GM12878 (cell line): ENCODE data around the gene SPANXN4. TPM values are rescaled to one million over a fixed set of nuclear protein-coding genes. Genes with fewer than 3 reads are reported as not detected.

ENCODE experiments used
- ATAC-seq: fragments of 200-7000 bp; cut with Tn5 transposase; 3 replicates; pipeline ENCODE4 v1.9.1; 2020; ENCODE audit warnings: mild to moderate bottlenecking, moderate library complexity
- BruUV-seq: library from RNA; stranded (reverse); fragments of 400-500 nt; replicated peaks from 2 replicates; lab custom pipeline; 2021; lab: Mats Ljungman, UMichigan
- CTCF ChIA-PET: fragments of 300-600 bp; sonication (Branson Sonifier 250); formaldehyde crosslinking; extraction: SDS; loops from one replicate; lab custom pipeline; 2021; ENCODE audit warnings: inconsistent platforms; lab: Yijun Ruan, JAX
- POLR2A ChIA-PET: fragments of 350-600 bp; formaldehyde crosslinking; extraction: SDS; loops from one replicate; lab custom pipeline; 2021; ENCODE audit warnings: inconsistent platforms; lab: Charles Lee
- RAD21 ChIA-PET: fragments of 300-600 bp; sonication (Branson Sonifier 250); formaldehyde crosslinking; loops from one replicate; lab custom pipeline; 2023; ENCODE audit warnings: antibody characterized with exemption; ENCODE audit not compliant: unreplicated experiment; lab: Charles Lee
- SMC1A ChIA-PET: fragments of 300-600 bp; sonication (Branson Sonifier 250); formaldehyde crosslinking; loops from one replicate; lab custom pipeline; 2023; ENCODE audit not compliant: unreplicated experiment, uncharacterized antibody; lab: Charles Lee
- DNase-seq: peaks from one replicate; pipeline ENCODE4 v3.0.0-alpha.2; 2011; ENCODE audit warnings: low read depth, low spot score
- FAIRE-seq: peaks from 3 replicates; lab custom pipeline; 2011; peaks lifted over from hg19 to GRCh38; lab: Jason Lieb, UNC
- H2AFZ ChIP-seq: 2 replicates; pipeline ENCODE4 v1.6.0; 2011; ENCODE audit warnings: low read depth, low read length, control low read depth; ENCODE audit not compliant: control insufficient read depth
- H3K27ac ChIP-seq: 2 replicates; pipeline ENCODE4 v1.5.1; 2011; ENCODE audit warnings: control low read depth; ENCODE audit not compliant: control insufficient read depth, insufficient read depth
- H3K27me3 ChIP-seq, 2 experiments: replicated peaks in 1 of 2; 2 replicates each; pipeline versions ENCODE4 v1.6.0 to v1.6.1; 2011; ENCODE audit warnings: low read length in 1 of 2; ENCODE audit not compliant: control insufficient read depth in 2 of 2, insufficient read depth in 2 of 2
- H3K36me3 ChIP-seq, 2 experiments: 2 replicates each; pipeline ENCODE4 v1.5.1; 2011; ENCODE audit warnings: low read length in 1 of 2; ENCODE audit not compliant: control insufficient read depth in 2 of 2, insufficient read depth in 2 of 2
- H3K4me1 ChIP-seq: 2 replicates; pipeline ENCODE4 v1.6.1; 2011; ENCODE audit warnings: mild to moderate bottlenecking, low read length, moderate library complexity, mixed read lengths; ENCODE audit not compliant: control insufficient read depth, insufficient read depth
- H3K4me2 ChIP-seq: 2 replicates; pipeline ENCODE4 v1.6.0; 2011; ENCODE audit warnings: control low read depth; ENCODE audit not compliant: control insufficient read depth, insufficient read depth
- H3K4me3 ChIP-seq: fragments of 200-600 bp; sonication (generic); 2 replicates; pipeline ENCODE4 v1.5.1; 2016
- H3K79me2 ChIP-seq: 2 replicates; pipeline ENCODE4 v1.6.0; 2011; ENCODE audit warnings: low read length; ENCODE audit not compliant: control insufficient read depth, insufficient read depth
- H3K9ac ChIP-seq: 2 replicates; pipeline ENCODE4 v1.8.0; 2011; ENCODE audit warnings: low read length, control low read depth, mixed read lengths; ENCODE audit not compliant: control insufficient read depth, insufficient read depth
- H3K9me3 ChIP-seq: replicated peaks from 3 replicates; pipeline ENCODE4 v1.5.1; 2011; ENCODE audit warnings: mild to moderate bottlenecking, low read length; ENCODE audit not compliant: control insufficient read depth, insufficient read depth
- H4K20me1 ChIP-seq: 2 replicates; pipeline ENCODE4 v1.6.0; 2011; ENCODE audit not compliant: control insufficient read depth, insufficient read depth
- ATF7 ChIP-seq: fragments of 450-650 bp; IDR thresholded peaks from 2 replicates; pipeline ENCODE4 v1.6.1; 2016; ENCODE audit warnings: low read depth, mild to moderate bottlenecking
- CHD1 ChIP-seq: IDR thresholded peaks from 2 replicates; pipeline ENCODE4 v1.6.1; 2012; ENCODE audit warnings: low read depth, low read length, improper control_type of control experiment
- CREB1 ChIP-seq: IDR thresholded peaks from 2 replicates; pipeline ENCODE4 v1.6.1; 2012; ENCODE audit warnings: low read depth, mild to moderate bottlenecking, inconsistent platforms
- CREM ChIP-seq: IDR thresholded peaks from 2 replicates; pipeline ENCODE4 v1.6.1; 2014; ENCODE audit warnings: antibody characterized with exemption, low read depth
- ETV6 ChIP-seq, 2 experiments: fragments of 450-650 bp in 1 of 2; IDR thresholded peaks in 1 of 2; conservative IDR thresholded peaks in 1 of 2; 2 replicates each; pipeline ENCODE4 v1.6.1; 2014; ENCODE audit warnings: antibody characterized with exemption in 1 of 2, borderline replicate concordance in 1 of 2, low read depth in 1 of 2, mild to moderate bottlenecking in 1 of 2, moderate library complexity in 1 of 2
- JUND ChIP-seq: IDR thresholded peaks from 2 replicates; pipeline ENCODE4 v1.6.1; 2012; ENCODE audit warnings: low read depth, mild to moderate bottlenecking, low read length, improper control_type of control experiment, moderate library complexity
- NFXL1 ChIP-seq: fragments of 450-650 bp; IDR thresholded peaks from 2 replicates; pipeline ENCODE4 v1.6.1; 2017; ENCODE audit warnings: antibody characterized with exemption, mild to moderate bottlenecking, borderline replicate concordance
- TCF3 ChIP-seq: IDR thresholded peaks from 2 replicates; pipeline ENCODE4 v1.6.1; 2012; ENCODE audit warnings: low read depth, mild to moderate bottlenecking, low read length, borderline replicate concordance; ENCODE audit not compliant: insufficient read depth
- YY1 ChIP-seq: IDR thresholded peaks from 2 replicates; pipeline ENCODE4 v1.6.1; 2011; ENCODE audit warnings: low read depth, mild to moderate bottlenecking, low read length
- WGBS: methylation state at CpG from one replicate; pipeline ENCODE4 v1.1.6; 2016; ENCODE audit warnings: low lambda C conversion rate; ENCODE audit not compliant: insufficient replicate concordance, insufficient coverage; ENCODE audit errors: missing lambda C conversion rate; 5-methylcytosine and 5-hydroxymethylcytosine counted together
- in situ Hi-C: fragments of 300-500 bp; cut with MboI; formaldehyde crosslinking; loops from 9 replicates; pipeline ENCODE4 v1.14.3; 2018; ENCODE audit warnings: mixed read lengths
- intact Hi-C: fragments of 100-400 bp; cut with micrococcal nuclease; formaldehyde crosslinking; loops from one replicate; pipeline ENCODE4 v1.14.2; 2022; ENCODE audit not compliant: unreplicated experiment
- polyA plus RNA-seq, 11 experiments: library from polyadenylated mRNA; depleted of rRNA in 4 of 11; unstranded in 6 of 11; stranded (reverse) in 5 of 11; fragments of >200 nt; fragmentation: Nextera tagmentation in 4 of 11; fragmentation: Illumina TruSeq in 1 of 11; extraction: Ambion mirVana in 4 of 11; extraction: Trizol in 1 of 11; gene quantifications; 1 replicate in 1 of 11; 2 replicates in 10 of 11; pipeline versions ENCODE4 v1.2.1 to v1.2.3, GENCODE V29; 2011 to 2016; ENCODE audit warnings: inconsistent platforms in 2 of 11, missing spikeins in 2 of 11, low read depth in 1 of 11
- total RNA-seq, 4 experiments: library from RNA; depleted of rRNA in 3 of 4; stranded (reverse); fragments of >200 nt in 3 of 4; fragmentation: Illumina TruSeq in 1 of 4; extraction: Trizol in 1 of 4; gene quantifications; 2 replicates each; pipeline versions ENCODE4 v1.2.1 to v1.2.3, GENCODE V29; 2013 to 2021
- TF ChIP-seq, protein P1 (sequence below): fragments of 450-650 bp; IDR thresholded peaks from 2 replicates; pipeline ENCODE4 v1.6.1; 2017; ENCODE audit warnings: borderline replicate concordance
- TF ChIP-seq, protein P2 (sequence below): fragments of 450-650 bp; IDR thresholded peaks from 2 replicates; pipeline ENCODE4 v1.6.1; 2017; ENCODE audit warnings: low read depth, mild to moderate bottlenecking, moderate library complexity

The SPANXN4 gene
- total and polyA plus RNA-seq, 10 of the 15 experiments (the other 5 are each of a cell fraction or from before 2014, with no cell fraction given), result not detected

DNA sequence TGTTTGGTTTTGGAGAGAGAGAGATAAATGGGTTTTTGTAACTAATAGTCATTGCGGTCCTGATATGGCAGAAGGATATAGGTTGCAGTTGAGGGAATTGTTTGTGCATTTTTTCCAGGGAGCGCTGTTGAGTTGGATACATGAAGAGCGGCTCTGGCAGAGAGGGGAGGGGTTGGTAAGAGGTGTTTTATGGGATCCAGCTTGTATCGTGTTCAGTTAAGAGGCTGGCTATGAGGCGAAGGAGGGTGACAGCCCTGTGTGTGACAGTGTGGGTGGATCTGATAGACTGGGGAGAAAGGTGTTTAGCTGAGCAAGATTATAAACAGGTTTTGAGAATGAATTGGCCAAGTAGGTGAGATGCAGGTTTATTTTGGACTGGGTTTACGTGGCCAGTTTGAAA lies 1.5 kb downstream of the SPANXN4 start:
- H3K79me2 ChIP-seq, result no peaks in the 10 kb centered on the region

More for the DNA sequence above, 1.5 kb downstream of the SPANXN4 start:
- intact Hi-C loops (no loop called here), in situ Hi-C loops (no loop called here)
- no peak for DNase-seq
- no peaks in the 10 kb centered on the region for H3K4me1 ChIP-seq
- H3K4me2 ChIP-seq, result no peak overlapping the region
- ChIA-PET RAD21 (no interaction called here), POLR2A (no interaction called here), SMC1A (no interaction called here), CTCF (no interaction called here)
- ATAC-seq, result no peak
- H3K9ac ChIP-seq, result no peak overlapping the region
- no peaks in the 10 kb centered on the region; the same call in 2 of the 3 replicates for H3K9me3 ChIP-seq
- H3K4me3 ChIP-seq, result no peak overlapping the region
- no TSS peak for BruUV-seq
- no peak for FAIRE-seq
- H3K36me3 ChIP-seq, result no peaks in the 10 kb centered on the region
- H3K27me3 ChIP-seq, result no peaks in the 10 kb centered on the region
- TF ChIP-seq CREB1 (no peak), YY1 (no peak), CREM (no peak), TCF3 (no peak), CHD1 (no peak), ATF7 (no peak), ETV6 (conservative IDR thresholded peaks at IDR 0.05 in 1 of 2, IDR thresholded peaks at IDR 0.05 in 1 of 2; ENCODE audit: borderline replicate concordance in 1 of 2, low read depth in 1 of 2) (no peak), JUND (no peak), NFXL1 (no peak)
- TF ChIP-seq, protein P1, sequence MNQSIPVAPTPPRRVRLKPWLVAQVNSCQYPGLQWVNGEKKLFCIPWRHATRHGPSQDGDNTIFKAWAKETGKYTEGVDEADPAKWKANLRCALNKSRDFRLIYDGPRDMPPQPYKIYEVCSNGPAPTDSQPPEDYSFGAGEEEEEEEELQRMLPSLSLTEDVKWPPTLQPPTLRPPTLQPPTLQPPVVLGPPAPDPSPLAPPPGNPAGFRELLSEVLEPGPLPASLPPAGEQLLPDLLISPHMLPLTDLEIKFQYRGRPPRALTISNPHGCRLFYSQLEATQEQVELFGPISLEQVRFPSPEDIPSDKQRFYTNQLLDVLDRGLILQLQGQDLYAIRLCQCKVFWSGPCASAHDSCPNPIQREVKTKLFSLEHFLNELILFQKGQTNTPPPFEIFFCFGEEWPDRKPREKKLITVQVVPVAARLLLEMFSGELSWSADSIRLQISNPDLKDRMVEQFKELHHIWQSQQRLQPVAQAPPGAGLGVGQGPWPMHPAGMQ, result no peak
- TF ChIP-seq, protein P2, sequence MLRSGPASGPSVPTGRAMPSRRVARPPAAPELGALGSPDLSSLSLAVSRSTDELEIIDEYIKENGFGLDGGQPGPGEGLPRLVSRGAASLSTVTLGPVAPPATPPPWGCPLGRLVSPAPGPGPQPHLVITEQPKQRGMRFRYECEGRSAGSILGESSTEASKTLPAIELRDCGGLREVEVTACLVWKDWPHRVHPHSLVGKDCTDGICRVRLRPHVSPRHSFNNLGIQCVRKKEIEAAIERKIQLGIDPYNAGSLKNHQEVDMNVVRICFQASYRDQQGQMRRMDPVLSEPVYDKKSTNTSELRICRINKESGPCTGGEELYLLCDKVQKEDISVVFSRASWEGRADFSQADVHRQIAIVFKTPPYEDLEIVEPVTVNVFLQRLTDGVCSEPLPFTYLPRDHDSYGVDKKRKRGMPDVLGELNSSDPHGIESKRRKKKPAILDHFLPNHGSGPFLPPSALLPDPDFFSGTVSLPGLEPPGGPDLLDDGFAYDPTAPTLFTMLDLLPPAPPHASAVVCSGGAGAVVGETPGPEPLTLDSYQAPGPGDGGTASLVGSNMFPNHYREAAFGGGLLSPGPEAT, result no peak
- H2AFZ ChIP-seq, result no peak overlapping the region
- 42% methylated on average over 6 of the region's 6 CpGs for WGBS
- no peak overlapping the region for H3K27ac ChIP-seq
- no peaks in the 10 kb centered on the region for H4K20me1 ChIP-seq
